HG02981 (cell line): ENCODE data around the gene ULK2.
"Not testable (repeated sequence)": the region's sequence is repeated elsewhere in the genome, so short reads cannot be mapped to it uniquely, and the experiment has no call there.

Source experiments
- ATAC-seq: cut with Tn5 transposase; IDR thresholded peaks from one replicate; pipeline ENCODE4 v1.9.1; 2021; ENCODE audit warnings: mild to moderate bottlenecking, moderate library complexity; ENCODE audit not compliant: unreplicated experiment

Gene ULK2

DNA sequence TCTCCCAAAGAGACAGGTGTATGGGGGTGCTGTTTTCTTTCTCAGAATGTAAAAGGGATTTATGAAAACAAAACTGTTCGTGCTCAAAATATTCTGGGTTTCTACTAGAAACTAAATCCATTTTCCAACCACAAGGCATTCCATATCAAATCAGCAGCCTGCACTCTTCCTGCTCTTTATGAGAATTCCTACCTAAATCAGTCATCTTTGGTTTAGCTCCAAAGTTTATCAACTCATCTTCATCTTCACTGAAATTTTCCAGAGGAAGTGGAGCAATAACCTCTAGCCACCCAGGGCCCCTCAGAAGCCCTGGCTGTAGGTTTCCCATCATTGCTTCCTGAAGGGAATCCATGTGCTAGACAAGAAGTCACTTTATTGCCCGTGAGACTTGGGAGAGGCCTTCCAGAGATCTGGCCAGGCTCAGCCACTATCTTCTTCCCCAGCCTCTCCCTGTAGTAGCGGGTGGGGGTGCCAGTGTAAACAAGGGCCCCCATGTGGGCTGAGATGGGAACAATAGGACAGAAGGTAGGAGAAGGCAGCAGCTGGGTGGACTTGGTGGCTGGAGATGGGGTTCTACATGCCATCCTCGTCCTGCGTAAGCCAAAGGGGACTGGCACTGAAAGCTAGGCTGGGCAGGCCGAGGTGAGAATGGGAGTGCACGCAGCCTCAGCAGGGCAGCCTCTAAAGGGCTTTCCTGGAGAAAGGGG, 97.6 kb downstream of the ULK2 start:
- ATAC-seq = no peak

DNA sequence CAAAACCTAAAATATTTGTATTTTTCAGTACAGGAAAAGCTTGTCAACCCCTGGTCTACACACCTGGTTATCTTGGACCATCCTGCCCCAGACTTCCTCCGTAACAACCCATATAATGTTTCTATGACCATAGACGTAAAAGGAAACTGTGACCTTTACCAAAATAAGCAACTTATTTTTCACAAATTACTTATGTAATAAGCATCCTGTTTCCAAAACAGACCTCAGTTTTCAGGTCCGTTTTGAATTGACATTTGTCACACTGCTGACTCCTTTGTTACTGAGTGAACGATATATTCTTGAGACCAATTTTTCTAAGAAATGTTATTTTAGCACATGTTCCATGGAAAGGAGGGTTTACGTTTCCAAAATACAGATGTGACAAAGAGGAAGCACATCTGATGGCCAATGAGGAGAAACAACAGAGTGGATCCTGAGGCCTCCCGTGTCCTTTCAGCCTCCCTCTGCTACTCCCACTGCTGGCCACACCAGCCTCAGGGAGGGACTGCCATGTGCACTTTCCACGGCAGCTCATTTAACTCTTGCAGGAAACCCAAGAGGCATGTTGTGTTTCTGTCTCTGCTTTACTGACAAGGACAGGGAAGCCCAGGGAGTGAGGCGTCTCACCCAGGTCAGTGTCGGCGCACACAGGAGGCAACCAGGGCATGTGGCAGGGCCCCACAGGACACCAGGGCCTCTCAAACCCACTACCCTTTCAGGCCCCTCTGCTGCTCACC, 99.5 kb downstream of the ULK2 start:
- no peak for ATAC-seq

DNA sequence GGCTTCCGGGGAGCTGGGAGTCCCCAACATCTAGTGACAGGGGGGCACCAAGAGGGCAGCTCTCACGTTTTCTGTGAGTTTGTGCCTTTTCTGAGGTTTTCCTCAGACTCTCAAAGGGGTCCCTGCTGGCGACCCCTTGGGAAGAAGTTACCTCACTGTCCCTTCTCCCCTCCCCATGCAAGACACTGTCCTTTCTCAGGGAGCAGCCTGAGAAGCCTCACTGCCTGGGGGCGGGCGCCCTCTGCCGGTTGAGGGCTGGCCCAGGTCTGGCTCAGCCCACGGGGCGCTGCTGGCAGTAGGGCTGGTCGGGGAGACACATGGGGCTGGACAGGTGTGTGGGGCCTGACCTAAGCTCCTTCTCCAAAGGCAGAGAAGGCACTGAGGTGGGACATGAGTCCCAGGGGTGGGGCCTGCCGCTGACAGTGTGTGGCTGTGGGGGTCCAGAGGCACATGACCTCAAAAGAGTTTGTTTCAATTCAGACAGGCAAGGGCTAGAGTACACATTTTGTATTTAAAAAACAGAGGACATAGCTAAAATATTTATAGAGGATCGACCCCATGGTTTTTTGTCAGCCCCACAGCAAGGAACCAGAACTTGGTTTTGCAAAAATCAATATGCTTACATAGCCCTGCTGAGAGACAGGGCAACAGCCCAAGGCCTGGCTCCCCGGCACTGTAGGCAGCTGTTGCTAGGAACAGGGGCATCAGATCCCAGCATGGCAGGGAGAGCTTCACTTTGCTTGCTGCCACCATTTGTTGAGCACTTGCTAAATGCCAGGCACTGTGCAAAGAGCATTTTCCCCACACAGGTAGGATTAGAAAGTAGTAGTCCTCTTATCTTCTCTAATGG, 101.1 kb downstream of the ULK2 start:
- ATAC-seq = no peak

DNA sequence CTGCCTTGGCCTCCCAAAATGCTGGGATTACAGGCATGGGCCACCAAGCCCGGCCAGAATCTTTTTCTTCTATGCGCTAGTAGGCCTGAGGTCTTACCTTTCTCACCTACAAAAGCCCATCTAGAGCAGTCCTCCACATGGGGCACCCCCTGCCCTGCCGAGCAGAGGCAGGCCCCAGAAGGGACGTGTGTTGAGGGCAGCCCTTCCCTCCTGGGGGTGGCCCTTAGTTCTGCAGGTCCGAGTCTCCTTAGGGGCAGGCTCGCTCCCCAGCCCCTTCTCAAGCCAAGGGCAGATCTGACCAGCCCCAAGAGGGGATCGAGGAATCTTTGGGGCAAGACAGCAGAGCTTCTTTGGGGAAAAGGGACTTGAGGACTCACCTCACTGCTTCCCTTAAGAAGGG, 101.7 kb downstream of the ULK2 start:
- no peak for ATAC-seq

DNA sequence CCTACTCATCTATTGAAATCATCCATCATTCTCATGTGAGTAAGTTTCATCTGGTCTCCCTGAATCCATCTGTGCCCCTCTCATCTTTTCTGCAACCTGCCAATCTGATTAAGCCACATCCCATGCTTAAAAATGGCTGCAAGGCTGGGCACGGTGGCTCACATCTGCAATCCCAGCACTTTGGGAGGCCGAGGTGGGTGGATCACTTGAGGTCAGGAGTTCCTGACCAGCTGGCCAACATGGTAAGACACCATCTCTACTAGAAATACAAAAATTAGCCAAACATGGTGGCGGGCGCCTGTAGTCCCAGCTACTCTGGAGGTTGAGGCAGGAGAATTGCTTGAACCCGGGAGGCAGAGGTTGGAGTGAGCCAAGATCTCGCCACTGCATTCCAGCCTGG, 103.7 kb downstream of the ULK2 start:
- ATAC-seq = not testable (repeated sequence)

DNA sequence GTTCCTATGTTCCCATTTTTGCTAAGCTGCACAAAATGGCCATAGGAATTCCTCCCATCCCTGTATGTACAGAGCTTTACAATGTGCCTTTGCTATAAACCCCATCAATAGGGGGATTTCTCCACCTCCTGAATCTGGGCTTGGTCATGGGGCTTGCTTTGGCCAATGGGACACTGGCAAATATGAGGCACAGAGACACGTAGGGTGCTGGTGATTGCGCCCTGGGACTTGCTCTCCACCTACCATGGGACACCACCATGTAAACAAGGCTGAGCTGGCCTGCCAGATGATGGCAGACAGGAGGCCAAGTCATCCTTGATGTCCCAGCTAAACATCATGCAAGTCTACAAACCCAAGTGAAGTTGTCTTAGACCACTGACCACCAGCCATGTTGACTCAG, 104.3 kb downstream of the ULK2 start:
- ATAC-seq = no peak

DNA sequence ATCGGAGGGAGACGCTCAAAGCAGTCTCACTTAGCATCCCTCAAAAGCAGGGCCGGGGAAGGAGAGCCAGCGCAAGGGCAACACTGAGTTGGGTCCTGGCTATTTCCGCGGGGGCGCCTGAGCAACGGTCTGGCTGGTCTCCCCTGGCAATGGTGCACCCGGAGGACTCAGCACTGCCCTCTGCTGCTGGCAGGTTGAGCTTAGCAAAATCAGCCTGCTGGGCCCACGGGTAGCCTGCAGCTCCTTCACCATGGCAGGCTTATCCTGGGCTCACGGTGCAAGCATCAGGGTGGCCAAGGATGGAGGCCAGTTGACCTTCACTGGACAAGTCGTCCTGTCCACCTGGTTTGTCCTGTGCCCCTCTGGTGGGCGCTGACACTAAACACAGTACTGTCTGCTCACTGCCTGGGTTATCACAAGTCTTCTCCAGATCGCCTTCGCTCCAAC, 105.2 kb downstream of the ULK2 start:
- no peak for ATAC-seq

DNA sequence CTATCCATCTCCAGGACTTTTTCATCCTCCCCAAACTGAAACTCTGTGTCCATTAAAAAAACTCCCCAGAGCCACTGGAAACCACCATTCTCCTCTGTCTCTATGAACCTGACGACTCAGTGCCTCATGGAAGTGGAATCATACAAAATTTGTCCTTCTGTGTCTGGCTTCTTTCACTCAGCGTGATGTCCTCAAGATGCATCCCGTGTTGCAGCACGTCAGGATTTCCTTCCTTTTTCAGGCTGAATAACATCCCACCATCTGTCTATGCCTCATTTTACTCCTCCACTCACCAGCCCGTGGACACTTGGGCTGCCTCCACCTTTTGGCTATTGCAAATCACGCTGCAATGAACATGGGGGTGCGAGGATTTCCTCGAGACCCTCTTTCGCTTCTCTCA, 107.0 kb downstream of the ULK2 start:
- ATAC-seq = no peak

DNA sequence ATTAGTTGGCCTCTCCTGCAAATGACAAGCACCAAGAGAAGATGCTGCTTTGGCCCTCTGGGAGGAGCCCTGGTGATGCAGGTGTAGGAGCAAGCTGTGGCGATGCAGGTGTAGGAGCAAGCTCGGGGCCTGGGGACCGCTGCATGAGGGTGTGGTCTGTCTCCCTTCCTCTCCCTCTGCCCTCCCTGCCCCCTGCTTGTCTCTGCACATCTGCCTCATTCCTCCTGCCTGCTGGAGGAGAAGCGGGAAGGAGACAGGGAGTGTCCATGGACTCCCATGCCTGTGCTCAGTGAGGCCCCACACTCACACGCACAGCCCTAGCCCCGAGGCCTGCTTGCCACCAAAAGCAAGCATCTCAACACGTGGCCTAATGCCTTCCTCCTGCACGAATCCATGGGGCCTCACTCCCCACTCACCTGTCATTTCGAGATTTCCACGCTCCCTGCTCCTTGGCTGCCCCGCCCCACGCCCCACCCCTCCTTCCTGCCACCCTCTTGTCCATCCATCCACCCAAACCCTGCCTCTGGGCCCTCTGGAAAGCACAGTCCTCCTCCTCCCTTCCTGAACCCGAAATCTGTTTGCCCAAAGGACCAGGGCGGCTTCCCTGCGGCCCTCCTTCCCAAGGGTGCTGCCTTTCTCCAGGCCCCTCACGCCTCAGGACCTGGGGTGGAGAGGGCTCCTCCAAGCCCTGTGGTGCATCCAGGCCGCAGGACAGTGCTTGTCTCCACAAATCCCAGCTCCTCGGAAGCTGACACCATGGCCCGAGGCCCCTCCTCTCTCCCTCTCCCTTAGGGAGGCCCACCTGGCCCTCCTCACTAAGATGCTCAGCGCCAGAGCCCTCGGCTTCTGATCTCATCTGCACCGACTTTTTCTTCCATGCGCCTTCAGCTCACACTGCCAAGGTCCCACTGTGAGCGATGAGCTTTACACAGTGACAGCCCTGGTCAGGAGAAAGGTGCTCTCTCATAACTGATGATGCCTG, 107.9 kb downstream of the ULK2 start:
- ATAC-seq = no peak

DNA sequence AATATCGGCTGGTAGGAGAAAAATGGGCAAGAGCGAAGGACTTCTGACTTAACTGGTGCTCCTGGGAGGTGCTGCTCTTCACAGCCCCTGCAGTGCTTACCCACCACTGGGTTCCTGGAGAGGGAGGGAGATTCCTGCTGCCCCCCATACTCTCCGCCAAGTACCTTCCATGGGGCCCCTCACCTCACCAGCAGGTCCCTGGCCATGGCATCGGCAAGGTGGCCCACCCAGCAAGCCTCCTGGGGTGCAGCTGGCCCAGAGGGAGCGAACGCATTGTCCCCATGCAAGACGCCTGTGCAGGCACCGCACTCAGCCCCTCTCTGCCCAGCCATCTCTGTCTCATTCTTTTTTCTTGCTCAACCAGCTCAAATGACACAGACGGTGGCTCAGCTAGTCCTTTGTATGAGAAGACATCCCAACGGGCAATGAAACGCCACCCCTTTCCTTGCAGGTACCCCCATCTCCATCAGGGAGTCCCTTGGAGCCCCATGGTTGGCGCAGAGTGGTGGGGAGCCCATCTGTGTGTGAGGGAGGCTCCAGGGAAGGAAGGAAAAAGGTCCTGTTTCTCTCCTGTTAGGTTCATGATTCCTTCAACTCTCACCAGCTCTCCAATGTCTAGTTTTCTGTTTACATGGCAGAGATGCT, 110.1 kb downstream of the ULK2 start:
- no peak for ATAC-seq

DNA sequence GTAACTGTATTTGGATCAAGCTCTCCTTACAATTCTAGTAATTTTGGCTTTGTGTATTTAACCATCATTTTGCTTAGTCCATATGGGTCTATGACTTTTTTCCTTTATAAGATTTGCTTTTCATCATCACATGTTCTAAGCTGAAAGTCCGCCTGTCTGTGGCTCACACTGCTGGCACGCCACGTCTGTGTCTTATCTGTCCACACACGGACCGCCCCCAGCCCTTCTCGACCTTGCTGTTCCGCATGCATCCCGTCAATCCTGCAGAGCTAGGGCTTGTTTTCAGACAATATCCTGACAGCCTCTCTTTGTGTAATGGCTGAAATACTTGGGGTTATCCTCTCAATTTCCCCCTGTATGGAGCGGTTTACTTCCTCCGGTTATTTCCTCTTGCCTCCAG, 111.2 kb downstream of the ULK2 start:
- no peak for ATAC-seq

DNA sequence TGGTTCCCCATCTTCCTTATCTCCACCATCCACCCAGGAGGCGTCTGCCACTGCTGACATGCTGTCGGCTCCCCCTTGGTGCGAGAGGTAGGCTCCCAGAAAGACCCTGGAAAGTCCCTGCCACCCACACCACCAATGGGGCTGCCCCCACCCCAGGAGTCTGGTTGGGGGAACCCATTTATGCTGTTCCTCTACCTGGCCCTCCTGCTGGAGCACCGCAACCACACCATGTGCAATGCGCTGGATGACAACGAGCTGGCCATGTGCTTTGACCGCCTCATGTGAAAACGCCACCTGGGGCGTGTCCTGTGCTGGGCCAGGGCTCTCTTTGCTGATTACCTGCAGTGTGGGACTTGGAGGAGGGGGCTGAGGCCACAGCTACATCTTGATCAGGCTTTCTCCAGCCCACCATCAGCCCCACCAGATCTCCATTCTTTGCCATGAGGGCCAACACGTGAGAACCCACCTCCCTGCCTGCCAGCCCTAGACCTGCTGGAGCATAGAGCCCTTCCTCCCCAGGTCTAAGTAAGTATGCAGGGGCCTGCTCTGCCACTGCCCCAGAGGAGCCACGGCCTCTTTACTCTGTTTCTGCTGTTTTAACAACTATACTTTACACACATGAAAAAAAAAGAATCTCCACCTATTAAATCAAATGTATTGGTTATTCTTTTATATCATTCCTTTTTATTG, 111.8 kb downstream of the ULK2 start:
- no peak for ATAC-seq

DNA sequence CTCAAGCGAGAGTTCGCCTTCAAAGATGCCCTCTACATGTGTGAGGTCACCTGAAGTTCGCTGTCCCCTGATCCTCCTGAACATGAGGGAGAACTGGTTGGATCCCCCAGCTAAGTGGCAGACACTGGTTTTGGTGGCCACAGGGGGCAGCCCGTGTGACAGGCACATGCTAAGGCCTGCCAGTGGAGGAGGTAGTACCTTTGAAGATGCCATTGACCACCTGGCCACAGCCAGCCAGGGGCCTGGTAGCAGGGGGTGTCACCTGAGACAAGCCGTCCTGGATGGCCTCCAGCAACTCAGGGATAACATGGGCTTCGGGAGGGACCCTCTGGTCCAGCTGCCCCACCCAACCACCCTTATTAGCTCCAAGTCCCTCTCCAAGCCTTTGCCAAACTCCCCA, 112.3 kb downstream of the ULK2 start:
- no peak for ATAC-seq

DNA sequence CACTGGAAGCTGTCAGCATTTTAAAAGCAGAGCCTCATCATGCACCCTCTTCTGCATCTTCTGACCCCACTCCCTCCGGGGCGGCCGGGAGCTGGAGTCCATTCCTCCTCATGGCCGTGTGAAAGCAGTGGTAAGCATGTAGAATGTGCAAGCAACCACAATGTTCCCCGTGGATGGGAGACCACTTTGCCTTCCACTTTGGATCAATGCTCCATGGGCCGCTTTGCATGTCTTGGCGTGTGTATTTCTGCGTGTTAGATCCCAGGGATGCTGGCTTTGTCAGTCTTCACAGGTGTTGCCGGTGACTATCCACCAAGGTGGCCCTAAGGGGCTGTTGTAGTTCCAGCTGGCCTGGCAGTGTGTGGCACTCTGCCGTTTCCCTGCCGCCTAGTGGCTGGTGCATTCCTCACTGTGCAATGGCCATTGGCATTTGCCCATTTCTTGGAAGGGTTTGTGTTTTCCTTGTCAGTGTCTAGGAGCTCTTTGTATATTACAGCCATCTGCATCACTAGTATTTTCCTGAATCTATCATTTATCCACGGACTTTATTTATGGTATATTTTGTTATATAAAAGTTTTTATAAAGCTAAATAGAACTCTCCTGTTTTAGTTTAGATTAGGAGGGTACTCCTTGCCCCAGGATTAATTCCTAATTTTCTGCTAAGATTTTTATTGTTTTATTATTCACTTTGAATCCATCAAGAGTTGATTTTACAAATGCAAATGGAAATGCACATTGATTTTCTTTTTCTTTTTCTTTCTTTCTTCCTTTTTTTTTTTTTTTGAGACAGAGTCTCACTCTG, 113.9 kb downstream of the ULK2 start:
- ATAC-seq = no peak

DNA sequence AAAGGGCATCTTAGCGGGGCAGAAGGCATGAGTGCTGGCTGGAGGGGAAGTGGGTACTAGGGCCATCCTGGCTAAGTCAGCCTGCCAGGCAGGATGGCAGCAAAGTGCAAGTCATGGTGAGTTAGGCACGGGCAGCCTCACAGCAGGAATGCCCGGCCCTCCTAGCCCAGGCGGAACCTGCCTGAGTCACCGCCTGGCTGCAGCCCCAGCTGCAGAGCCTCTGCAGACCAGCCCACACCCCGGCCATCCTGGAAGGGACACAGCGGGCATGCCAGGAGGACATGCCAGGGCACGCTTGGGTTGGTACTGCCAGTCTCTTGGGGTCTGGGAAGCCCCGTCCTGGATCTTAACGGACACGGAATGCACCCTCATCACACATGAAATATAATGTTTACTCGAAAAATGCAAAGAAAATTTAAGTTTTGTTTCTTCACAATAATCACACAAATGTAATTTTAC, 114.7 kb downstream of the ULK2 start:
- ATAC-seq = no peak

DNA sequence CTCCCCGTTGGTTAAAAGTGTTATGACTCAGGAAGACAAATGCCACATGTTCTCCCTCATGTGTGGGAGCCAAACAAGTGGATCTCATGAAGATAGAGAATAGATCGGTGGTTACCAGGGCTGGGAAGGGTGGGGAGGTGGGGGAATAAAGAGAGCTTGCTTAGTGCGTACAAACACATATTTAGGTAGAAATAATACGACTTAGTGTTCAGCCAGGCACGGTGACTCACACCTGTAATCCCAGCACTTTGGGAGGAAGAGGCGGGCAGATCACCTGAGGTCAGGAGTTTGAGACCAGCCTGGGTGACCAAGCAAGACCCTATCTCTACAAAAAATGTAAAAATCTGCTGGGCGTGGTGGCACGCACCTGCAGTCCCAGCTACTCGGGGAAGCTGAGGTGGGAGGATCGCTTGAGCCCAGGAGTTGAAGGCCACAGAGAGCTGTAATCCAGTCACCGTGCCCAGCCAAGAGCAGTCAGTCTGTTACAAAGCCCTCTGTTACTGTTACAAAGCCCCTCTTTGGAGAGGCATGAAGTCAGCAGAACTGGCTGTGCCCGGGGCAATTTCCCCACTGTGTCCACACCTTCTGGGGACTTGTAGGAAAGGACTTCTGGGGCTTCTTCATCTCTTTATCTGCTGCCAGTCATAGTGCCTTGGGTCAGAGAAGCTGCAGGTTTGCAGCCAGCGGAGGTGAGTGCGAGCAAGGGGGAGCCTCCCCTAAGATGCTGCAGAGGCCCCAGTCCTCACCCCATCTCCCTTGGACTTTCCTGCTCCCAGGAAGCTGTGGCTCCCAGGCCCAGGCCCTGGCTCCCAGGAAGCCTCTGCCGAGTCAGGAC, 115.3 kb downstream of the ULK2 start:
- no peak for ATAC-seq

DNA sequence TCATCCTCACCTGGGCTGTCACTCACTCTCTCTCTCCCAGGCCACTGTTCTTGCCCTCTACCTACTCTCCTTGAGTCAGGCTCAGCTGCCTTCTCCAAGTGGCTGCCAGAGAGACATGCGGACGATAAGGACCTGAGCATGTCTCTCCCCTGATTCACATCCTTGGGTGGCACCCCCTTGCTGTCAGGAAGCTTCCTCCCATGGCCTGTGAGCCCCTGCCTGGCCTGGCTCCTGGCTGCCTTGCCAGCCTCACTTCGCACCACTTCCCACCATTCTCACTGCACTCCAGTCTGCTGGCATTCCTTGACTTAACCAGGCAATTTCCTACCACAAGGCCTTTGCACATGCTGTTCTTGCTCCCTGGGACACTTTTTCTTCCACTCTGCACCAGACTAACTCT, 116.9 kb downstream of the ULK2 start:
- ATAC-seq = no peak
